HEK293 (cell line): ENCODE measurements around the gene DPH6.
"Not testable (repeated sequence)": the region's sequence is repeated elsewhere in the genome, so short reads cannot be mapped to it uniquely, and the experiment has no call there.

Source experiments
- CTCF ChIA-PET: fragments of 350-600 bp; formaldehyde crosslinking; extraction: SDS; loops from one replicate; lab custom pipeline; 2021; ENCODE audit warnings: antibody characterized with exemption; lab: Yijun Ruan, JAX
- POLR2A ChIA-PET: fragments of 300-600 bp; formaldehyde crosslinking; extraction: SDS; loops from one replicate; lab custom pipeline; 2020; ENCODE audit warnings: antibody characterized with exemption, inconsistent platforms; lab: Yijun Ruan, JAX
- H3K27ac ChIP-seq: fragments of 200-500 bp; sonication (Bioruptor generic); 2 replicates; pipeline ENCODE4 v1.5.1; 2014; ENCODE audit warnings: low read depth, low read length, control low read depth, inconsistent platforms; ENCODE audit errors: extremely low read depth
- H3K36me3 ChIP-seq, 2 experiments: fragments of 200-500 bp in 1 of 2; sonication (Bioruptor generic) in 1 of 2; 1 replicate in 1 of 2; 2 replicates in 1 of 2; pipeline ENCODE4 v1.5.1; 2014 to 2017; ENCODE audit warnings: inconsistent platforms in 2 of 2, low read length in 2 of 2; ENCODE audit not compliant: control insufficient read depth in 2 of 2, insufficient read depth in 1 of 2
- H3K4me1 ChIP-seq: fragments of 200-500 bp; sonication (Bioruptor generic); 2 replicates; pipeline ENCODE4 v1.5.1; 2014; ENCODE audit warnings: mild to moderate bottlenecking, low read length, inconsistent platforms; ENCODE audit not compliant: control insufficient read depth, insufficient read depth
- H3K4me3 ChIP-seq: 2 replicates; pipeline ENCODE4 v1.5.1; 2011; ENCODE audit warnings: low read depth, mild to moderate bottlenecking, control low read depth, low read length, moderate library complexity
- H3K9me3 ChIP-seq: fragments of 200-500 bp; sonication (Bioruptor generic); 2 replicates; pipeline ENCODE4 v1.5.1; 2014; ENCODE audit warnings: low read depth, low read length, inconsistent platforms; ENCODE audit not compliant: control insufficient read depth, insufficient read depth
- KLF7 ChIP-seq: fragments of 450-650 bp; formaldehyde crosslinking; IDR thresholded peaks from 2 replicates; pipeline ENCODE4 v1.5.1; 2016; ENCODE audit warnings: missing biosample characterization, missing genetic modification characterization, borderline replicate concordance
- PATZ1 ChIP-seq: fragments of 450-650 bp; formaldehyde crosslinking; IDR thresholded peaks from 2 replicates; pipeline ENCODE4 v1.5.1; 2016; ENCODE audit warnings: missing biosample characterization, missing genetic modification characterization
- PRDM4 ChIP-seq: fragments of 450-650 bp; formaldehyde crosslinking; IDR thresholded peaks from 2 replicates; pipeline ENCODE4 v1.5.1; 2017; ENCODE audit warnings: missing biosample characterization, missing genetic modification characterization
- ZIC2 ChIP-seq: fragments of 450-650 bp; formaldehyde crosslinking; IDR thresholded peaks from 2 replicates; pipeline ENCODE4 v1.5.1; 2016; ENCODE audit warnings: missing biosample characterization, missing genetic modification characterization
- ZNF112 ChIP-seq: fragments of 450-650 bp; formaldehyde crosslinking; IDR thresholded peaks from 2 replicates; pipeline ENCODE4 v1.5.0; 2017; ENCODE audit warnings: missing biosample characterization, missing genetic modification characterization
- ZNF132 ChIP-seq: fragments of 450-650 bp; formaldehyde crosslinking; IDR thresholded peaks from 2 replicates; pipeline ENCODE4 v1.5.1; 2017; ENCODE audit warnings: missing biosample characterization, missing genetic modification characterization, borderline replicate concordance
- ZNF155 ChIP-seq: fragments of 450-650 bp; formaldehyde crosslinking; IDR thresholded peaks from 2 replicates; pipeline ENCODE4 v1.5.1; 2016; ENCODE audit warnings: missing biosample characterization, missing genetic modification characterization
- ZNF16 ChIP-seq: fragments of 450-650 bp; formaldehyde crosslinking; IDR thresholded peaks from 2 replicates; pipeline ENCODE4 v1.5.1; 2016; ENCODE audit warnings: low read depth, missing biosample characterization, missing genetic modification characterization
- ZNF175 ChIP-seq: fragments of 450-650 bp; formaldehyde crosslinking; IDR thresholded peaks from 2 replicates; pipeline ENCODE4 v1.5.1; 2016; ENCODE audit warnings: missing biosample characterization, missing genetic modification characterization
- ZNF221 ChIP-seq: fragments of 450-650 bp; formaldehyde crosslinking; IDR thresholded peaks from 2 replicates; pipeline ENCODE4 v1.5.1; 2017; ENCODE audit warnings: missing biosample characterization, missing genetic modification characterization, borderline replicate concordance
- ZNF426 ChIP-seq: fragments of 450-650 bp; formaldehyde crosslinking; IDR thresholded peaks from 2 replicates; pipeline ENCODE4 v1.5.1; 2017; ENCODE audit warnings: missing biosample characterization, missing genetic modification characterization, mild to moderate bottlenecking, inconsistent platforms, moderate library complexity
- ZNF555 ChIP-seq: fragments of 450-650 bp; formaldehyde crosslinking; conservative IDR thresholded peaks from 2 replicates; pipeline ENCODE4 v1.5.1; 2017; ENCODE audit warnings: missing biosample characterization, mild to moderate bottlenecking, missing genetic modification characterization, inconsistent platforms
- ZNF629 ChIP-seq: fragments of 450-650 bp; formaldehyde crosslinking; IDR thresholded peaks from 2 replicates; pipeline ENCODE4 v1.5.1; 2017; ENCODE audit warnings: missing biosample characterization, missing genetic modification characterization
- ZNF768 ChIP-seq: fragments of 450-650 bp; formaldehyde crosslinking; IDR thresholded peaks from 2 replicates; pipeline ENCODE4 v1.5.1; 2018; ENCODE audit warnings: missing biosample characterization, mild to moderate bottlenecking, missing genetic modification characterization
- ZSCAN5A ChIP-seq: fragments of 450-650 bp; formaldehyde crosslinking; IDR thresholded peaks from 2 replicates; pipeline ENCODE4 v1.5.1; 2016; ENCODE audit warnings: missing biosample characterization, missing genetic modification characterization

DPH6 gene

GRCh38 chr15:35393398-35393797 is 152.6 kb downstream of the DPH6 start (continued):
- TF ChIP-seq ZNF112 (tag by site-specific recombination) (no peak), ZIC2 (tag by site-specific recombination) (no peak), ZNF426 (tag by site-specific recombination) (no peak), ZNF175 (tag by site-specific recombination) (no peak), ZNF629 (tag by site-specific recombination) (no peak), KLF7 (tag by site-specific recombination) (no peak), PATZ1 (tag by site-specific recombination) (no peak), ZNF155 (tag by site-specific recombination) (no peak)

GRCh38 chr15:35391408-35391984 is 154.5 kb downstream of the DPH6 start:
- H3K4me3 ChIP-seq, H3K27ac ChIP-seq, POLR2A ChIA-PET, H3K9me3 ChIP-seq, H3K36me3 ChIP-seq, CTCF ChIA-PET, H3K4me1 ChIP-seq: not testable (repeated sequence)

- H3K4me1 ChIP-seq = peaks cover 2% of the 10 kb centered on the region; the same call in 1 of the 2 replicates
- POLR2A ChIA-PET = no interaction called here
- CTCF ChIA-PET = no interaction called here
- H3K4me3 ChIP-seq = no peak overlapping the region
- TF ChIP-seq ZNF768 (tag by site-specific recombination) (no peak), PRDM4 (tag by site-specific recombination) (no peak), ZNF555 (tag by site-specific recombination) (no peak), ZNF16 (tag by site-specific recombination) (no peak), ZSCAN5A (tag by site-specific recombination) (no peak), ZNF132 (tag by site-specific recombination) (no peak), ZNF221 (tag by site-specific recombination) (no peak)
- H3K36me3 ChIP-seq = no peaks in the 10 kb centered on the region
- no peak overlapping the region for H3K27ac ChIP-seq
- no peaks in the 10 kb centered on the region for H3K9me3 ChIP-seq
Observed at GRCh38 chr15:35383506-35383905, 162.5 kb downstream of the DPH6 start.
